PFSK-1 (cell line): ENCODE data around the gene CAPN10.

ENCODE experiments used
- FOXP2 ChIP-seq: optimal IDR thresholded peaks from 2 replicates; pipeline ENCODE3; 2011; ENCODE audit warnings: borderline replicate concordance, control low read depth, inconsistent platforms; ENCODE audit not compliant: insufficient read depth; ENCODE audit errors: extremely low read length, extremely low read depth
- POLR2AphosphoS5 ChIP-seq: IDR thresholded peaks from 2 replicates; pipeline ENCODE4 v1.6.1; 2012; ENCODE audit warnings: low read depth, mild to moderate bottlenecking, control low read depth, low read length, moderate library complexity
- SIN3A ChIP-seq: IDR thresholded peaks from 2 replicates; pipeline ENCODE4 v1.6.1; 2012; ENCODE audit warnings: mild to moderate bottlenecking, low read length, moderate library complexity, borderline replicate concordance; ENCODE audit not compliant: insufficient read depth
- TAF1 ChIP-seq: IDR thresholded peaks from 2 replicates; pipeline ENCODE4 v1.6.1; 2012; ENCODE audit warnings: low read length, control low read depth, borderline replicate concordance; ENCODE audit not compliant: insufficient read depth
- TF ChIP-seq, protein P1 (sequence below), 2 experiments: IDR thresholded peaks; 2 replicates each; pipeline versions ENCODE4 v1.6.1 to v1.8.0; 2011 to 2012; ENCODE audit warnings: low read depth in 2 of 2, low read length in 2 of 2, control low read depth in 1 of 2, inconsistent platforms in 1 of 2, mild to moderate bottlenecking in 1 of 2, moderate library complexity in 1 of 2; ENCODE audit not compliant: insufficient read depth in 1 of 2

CAPN10 gene

DNA sequence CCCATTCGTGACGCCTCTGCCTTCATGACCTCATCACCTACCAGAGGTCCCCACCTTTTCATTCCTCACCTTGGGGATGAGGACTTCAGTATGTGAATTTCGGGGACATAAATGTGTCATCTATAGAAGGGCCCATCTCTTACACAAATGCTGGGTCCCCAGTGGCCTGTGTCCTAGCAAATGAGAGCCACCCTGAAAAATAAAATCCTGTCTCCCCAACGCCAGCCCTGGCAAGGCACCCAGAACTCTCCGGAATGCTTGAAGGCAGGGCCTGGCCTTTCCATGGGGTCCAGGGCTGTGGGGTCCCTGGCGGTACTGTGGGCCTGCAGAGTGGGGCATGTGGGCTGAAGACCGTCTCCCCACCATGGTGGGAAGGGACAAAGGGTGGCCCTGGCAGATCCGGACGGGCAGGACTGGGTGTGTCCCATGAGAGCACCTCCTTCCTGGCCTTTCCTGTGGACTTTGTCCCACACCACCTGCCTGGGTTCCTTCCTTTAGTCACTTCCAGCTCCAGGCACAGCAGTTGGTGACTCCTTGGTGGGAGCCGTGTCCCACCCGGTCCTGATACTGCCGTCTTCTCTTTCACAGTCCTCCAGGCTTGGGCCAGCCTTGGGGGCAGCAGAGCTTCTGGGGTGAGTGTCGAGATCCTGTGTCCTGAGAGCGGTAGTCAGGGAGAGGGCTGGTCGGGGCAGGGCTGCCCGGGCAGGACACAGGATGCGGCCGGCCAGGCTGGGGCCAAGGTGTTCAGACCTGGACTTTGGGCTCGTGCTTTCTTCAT is 18.6 kb downstream of the CAPN10 start:
- no peak for TF ChIP-seq FOXP2

GRCh38 chr2:240605867-240606743 is 19.6 kb downstream of the CAPN10 start:
- TF ChIP-seq, protein P1, sequence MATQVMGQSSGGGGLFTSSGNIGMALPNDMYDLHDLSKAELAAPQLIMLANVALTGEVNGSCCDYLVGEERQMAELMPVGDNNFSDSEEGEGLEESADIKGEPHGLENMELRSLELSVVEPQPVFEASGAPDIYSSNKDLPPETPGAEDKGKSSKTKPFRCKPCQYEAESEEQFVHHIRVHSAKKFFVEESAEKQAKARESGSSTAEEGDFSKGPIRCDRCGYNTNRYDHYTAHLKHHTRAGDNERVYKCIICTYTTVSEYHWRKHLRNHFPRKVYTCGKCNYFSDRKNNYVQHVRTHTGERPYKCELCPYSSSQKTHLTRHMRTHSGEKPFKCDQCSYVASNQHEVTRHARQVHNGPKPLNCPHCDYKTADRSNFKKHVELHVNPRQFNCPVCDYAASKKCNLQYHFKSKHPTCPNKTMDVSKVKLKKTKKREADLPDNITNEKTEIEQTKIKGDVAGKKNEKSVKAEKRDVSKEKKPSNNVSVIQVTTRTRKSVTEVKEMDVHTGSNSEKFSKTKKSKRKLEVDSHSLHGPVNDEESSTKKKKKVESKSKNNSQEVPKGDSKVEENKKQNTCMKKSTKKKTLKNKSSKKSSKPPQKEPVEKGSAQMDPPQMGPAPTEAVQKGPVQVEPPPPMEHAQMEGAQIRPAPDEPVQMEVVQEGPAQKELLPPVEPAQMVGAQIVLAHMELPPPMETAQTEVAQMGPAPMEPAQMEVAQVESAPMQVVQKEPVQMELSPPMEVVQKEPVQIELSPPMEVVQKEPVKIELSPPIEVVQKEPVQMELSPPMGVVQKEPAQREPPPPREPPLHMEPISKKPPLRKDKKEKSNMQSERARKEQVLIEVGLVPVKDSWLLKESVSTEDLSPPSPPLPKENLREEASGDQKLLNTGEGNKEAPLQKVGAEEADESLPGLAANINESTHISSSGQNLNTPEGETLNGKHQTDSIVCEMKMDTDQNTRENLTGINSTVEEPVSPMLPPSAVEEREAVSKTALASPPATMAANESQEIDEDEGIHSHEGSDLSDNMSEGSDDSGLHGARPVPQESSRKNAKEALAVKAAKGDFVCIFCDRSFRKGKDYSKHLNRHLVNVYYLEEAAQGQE (IDR thresholded peaks at IDR 0.05; ENCODE audit: insufficient read depth in 1 of 2, low read depth in 2 of 2, low read length in 2 of 2), result no peak
- no peak for TF ChIP-seq POLR2AphosphoS5

GRCh38 chr2:240611601-240612210 is 25.2 kb downstream of the CAPN10 start:
- TF ChIP-seq, protein P1 (IDR thresholded peaks at IDR 0.05; ENCODE audit: insufficient read depth in 1 of 2, low read depth in 2 of 2, low read length in 2 of 2), result no peak
- TF ChIP-seq POLR2AphosphoS5 (no peak), TAF1 (no peak), FOXP2 (no peak), SIN3A (no peak)

GRCh38 chr2:240613781-240614180 is 27.2 kb downstream of the CAPN10 start:
- TF ChIP-seq POLR2AphosphoS5, result no peak
- TF ChIP-seq SIN3A, result no peak
- TF ChIP-seq, protein P1 (IDR thresholded peaks at IDR 0.05; ENCODE audit: insufficient read depth in 1 of 2, low read depth in 2 of 2, low read length in 2 of 2), result no peak
- no peak for TF ChIP-seq TAF1

DNA sequence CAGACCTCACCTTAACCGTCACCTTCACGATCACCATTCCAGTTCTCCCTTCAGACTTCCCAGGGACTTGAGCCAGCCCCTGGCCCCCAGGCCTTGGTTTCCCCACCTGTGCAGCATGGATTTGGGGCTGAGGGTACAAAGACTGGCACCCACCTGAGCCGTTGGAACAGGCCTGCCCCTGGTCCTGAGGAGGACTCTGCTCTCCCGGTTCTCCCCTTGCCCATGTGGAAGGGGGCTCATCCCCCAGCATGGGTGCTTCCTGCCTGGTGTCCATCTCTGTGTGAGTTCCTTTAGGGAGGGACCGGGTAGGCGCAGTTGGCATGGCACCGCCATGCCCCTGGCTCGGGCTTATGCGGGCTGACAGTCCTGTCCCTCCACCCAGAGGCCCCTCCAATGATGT is 27.9 kb downstream of the CAPN10 start:
- TF ChIP-seq, protein P1 (IDR thresholded peaks at IDR 0.05; ENCODE audit: insufficient read depth in 1 of 2, low read depth in 2 of 2, low read length in 2 of 2), result no peak
- no peak for TF ChIP-seq FOXP2
- no peak for TF ChIP-seq TAF1
- no peak for TF ChIP-seq SIN3A
- no peak for TF ChIP-seq POLR2AphosphoS5
